Endothelial cell of umbilical vein (primary cell): ENCODE measurements around the gene MAPKBP1.

Source experiments
- EZH2 ChIP-seq: IDR thresholded peaks from 2 replicates; pipeline ENCODE4 v1.6.1; 2012; ENCODE audit warnings: borderline replicate concordance, low read depth, mild to moderate bottlenecking, moderate library complexity, low read length, inconsistent platforms; ENCODE audit not compliant: severe bottlenecking
- FOS ChIP-seq: IDR thresholded peaks from 2 replicates; pipeline ENCODE4 v1.6.1; 2011; ENCODE audit warnings: mild to moderate bottlenecking, low read length, moderate library complexity, borderline replicate concordance; ENCODE audit not compliant: insufficient read depth
- POLR2A ChIP-seq: IDR thresholded peaks from 2 replicates; pipeline ENCODE4 v1.6.1; 2012; ENCODE audit warnings: low read depth, mild to moderate bottlenecking, control low read depth, low read length
- TF ChIP-seq, protein P1 (sequence below), 2 donors: IDR thresholded peaks; 1 replicate in 1 of 2; 2 replicates in 1 of 2; pipeline ENCODE4 v1.5.1; 2011; ENCODE audit warnings: low read length in 2 of 2, mild to moderate bottlenecking in 2 of 2, moderate library complexity in 2 of 2, control low read depth in 1 of 2, inconsistent platforms in 1 of 2, low read depth in 1 of 2; ENCODE audit not compliant: insufficient read depth in 1 of 2; ENCODE audit errors: extremely low read depth in 1 of 2

DNA sequence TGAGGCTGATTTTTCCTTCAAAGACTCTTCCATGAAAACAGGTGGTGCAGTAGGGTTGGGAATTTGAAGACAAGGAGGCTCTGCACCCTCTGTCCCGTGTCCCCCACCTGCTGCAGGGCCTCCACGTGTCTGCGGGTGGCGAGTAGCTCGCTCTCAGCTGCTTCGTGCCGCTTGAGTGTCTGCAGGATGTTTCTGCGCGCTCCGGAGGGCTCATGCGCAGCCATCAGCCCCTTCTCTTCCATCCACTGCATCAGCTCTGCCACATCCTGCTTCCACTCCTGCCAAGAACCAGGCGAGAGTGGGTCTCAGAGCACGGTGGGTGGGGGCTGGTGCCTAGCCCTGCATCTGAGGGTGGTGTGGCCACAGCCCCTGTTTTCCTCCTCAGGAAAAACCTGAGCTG is 101.7 kb downstream of the MAPKBP1 start:
- TF ChIP-seq, protein P1, sequence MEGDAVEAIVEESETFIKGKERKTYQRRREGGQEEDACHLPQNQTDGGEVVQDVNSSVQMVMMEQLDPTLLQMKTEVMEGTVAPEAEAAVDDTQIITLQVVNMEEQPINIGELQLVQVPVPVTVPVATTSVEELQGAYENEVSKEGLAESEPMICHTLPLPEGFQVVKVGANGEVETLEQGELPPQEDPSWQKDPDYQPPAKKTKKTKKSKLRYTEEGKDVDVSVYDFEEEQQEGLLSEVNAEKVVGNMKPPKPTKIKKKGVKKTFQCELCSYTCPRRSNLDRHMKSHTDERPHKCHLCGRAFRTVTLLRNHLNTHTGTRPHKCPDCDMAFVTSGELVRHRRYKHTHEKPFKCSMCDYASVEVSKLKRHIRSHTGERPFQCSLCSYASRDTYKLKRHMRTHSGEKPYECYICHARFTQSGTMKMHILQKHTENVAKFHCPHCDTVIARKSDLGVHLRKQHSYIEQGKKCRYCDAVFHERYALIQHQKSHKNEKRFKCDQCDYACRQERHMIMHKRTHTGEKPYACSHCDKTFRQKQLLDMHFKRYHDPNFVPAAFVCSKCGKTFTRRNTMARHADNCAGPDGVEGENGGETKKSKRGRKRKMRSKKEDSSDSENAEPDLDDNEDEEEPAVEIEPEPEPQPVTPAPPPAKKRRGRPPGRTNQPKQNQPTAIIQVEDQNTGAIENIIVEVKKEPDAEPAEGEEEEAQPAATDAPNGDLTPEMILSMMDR (IDR thresholded peaks at IDR 0.05; ENCODE audit: extremely low read depth in 1 of 2, insufficient read depth in 1 of 2, low read depth in 1 of 2, low read length in 2 of 2): no peak
- TF ChIP-seq EZH2 (no peak), FOS (no peak), POLR2A (no peak)
